Peyer's patch (tissue), 4 donors: ENCODE data around the gene ENTPD3.

Source experiments
- CTCF ChIP-seq, 6 experiments: fragments of 450-650 bp in 4 of 6; fragments of 200-600 bp in 2 of 6; sonication (generic) in 1 of 6; IDR thresholded peaks; one replicate each; pipeline ENCODE4 v1.5.1; 2017 to 2019; ENCODE audit warnings: antibody characterized with exemption in 6 of 6, mild to moderate bottlenecking in 3 of 6, moderate library complexity in 1 of 6
- POLR2A ChIP-seq, 2 donors: fragments of 450-650 bp; IDR thresholded peaks; one replicate each; pipeline ENCODE4 v1.5.1; 2017; ENCODE audit warnings: antibody characterized with exemption in 2 of 2, mild to moderate bottlenecking in 2 of 2, moderate library complexity in 2 of 2

GRCh38 chr3:40350529-40350928 lies 36.5 kb upstream of the ENTPD3 start:
- TF ChIP-seq POLR2A (IDR thresholded peaks at IDR 0.05) (no peak), CTCF (IDR thresholded peaks at IDR 0.05) (no peak)
